Uterus (tissue), 4 donors: Measurements from ENCODE around the gene DNAJB12. TPM values are rescaled to one million over a fixed set of nuclear protein-coding genes. Genes with fewer than 3 reads are reported as not detected.

Experiments
- DNase-seq, 2 donors: peaks; one replicate each; pipeline ENCODE4 v3.0.0-alpha.2; 2019 to 2020
- H3K27ac ChIP-seq, 2 donors: fragments of 200-600 bp; sonication (generic); 1 replicate in 1 of 2; 2 replicates in 1 of 2; pipeline ENCODE4 v1.5.1; 2016 to 2018
- H3K27me3 ChIP-seq, 2 donors: fragments of 200-600 bp; sonication (generic); one replicate each; pipeline ENCODE4 v1.5.1; 2018 to 2019; ENCODE audit warnings: control low read depth in 1 of 2
- H3K36me3 ChIP-seq, 2 donors: fragments of 200-600 bp; sonication (generic); one replicate each; pipeline ENCODE4 v1.5.1; 2019; ENCODE audit warnings: control low read depth in 1 of 2
- H3K4me1 ChIP-seq, 2 donors: fragments of 200-600 bp; sonication (generic); one replicate each; pipeline ENCODE4 v1.5.1; 2018 to 2019; ENCODE audit warnings: control low read depth in 1 of 2
- H3K4me3 ChIP-seq, 2 donors: fragments of 200-600 bp; sonication (generic); 1 replicate in 1 of 2; 2 replicates in 1 of 2; pipeline ENCODE4 v1.5.1; 2018 to 2019; ENCODE audit warnings: mild to moderate bottlenecking in 1 of 2
- H3K9me3 ChIP-seq, 2 donors: fragments of 200-600 bp; sonication (generic); one replicate each; pipeline ENCODE4 v1.5.1; 2019; ENCODE audit warnings: control low read depth in 1 of 2
- CTCF ChIP-seq, 4 experiments: fragments of 200-600 bp in 2 of 4; fragments of 450-650 bp in 2 of 4; sonication (generic) in 2 of 4; IDR thresholded peaks; one replicate each; pipeline ENCODE4 v1.5.1; 2016 to 2019; ENCODE audit warnings: antibody characterized with exemption in 4 of 4, mild to moderate bottlenecking in 2 of 4, moderate library complexity in 1 of 4
- POLR2A ChIP-seq, 2 donors: fragments of 450-650 bp; IDR thresholded peaks; one replicate each; pipeline ENCODE4 v1.6.1; 2016; ENCODE audit warnings: antibody characterized with exemption in 2 of 2, mild to moderate bottlenecking in 1 of 2, moderate library complexity in 1 of 2
- intact Hi-C: fragments of 100-400 bp; cut with DNase I; formaldehyde crosslinking; loops from one replicate; pipeline ENCODE4 v1.15.1; 2023; ENCODE audit warnings: low total_unique reads
- total RNA-seq, 4 donors: library from RNA; depleted of rRNA in 3 of 4; stranded (reverse); fragments of >200 nt in 3 of 4; gene quantifications; one replicate each; pipeline versions ENCODE4 v1.1.0 to v1.2.4, GENCODE V29; 2014 to 2023
- donor health status: DM: yes; HTN: yes; CAD: no.

Gene DNAJB12
- total RNA-seq, 4 donors from 2014 or later = 18.4 to 34.8 (median 22.7) TPM

GRCh38 chr10:72295330-72295910 lies 59.3 kb downstream of the DNAJB12 start:
- H3K4me1 ChIP-seq = peaks cover 0 to 3% of the 10 kb centered on the region in 2 donors
- no peak for DNase-seq
- no peak overlapping the region for H3K4me3 ChIP-seq
- H3K27ac ChIP-seq = no peak overlapping the region
- H3K27me3 ChIP-seq = no peaks in the 10 kb centered on the region
- intact Hi-C loops = no loop called here
- no peaks in the 10 kb centered on the region for H3K36me3 ChIP-seq
- H3K9me3 ChIP-seq = no peaks in the 10 kb centered on the region
- TF ChIP-seq POLR2A (IDR thresholded peaks at IDR 0.05) (no peak), CTCF (IDR thresholded peaks at IDR 0.05) (no peak)

- Histone ChIP-seq H3K9me3 (no peaks in the 10 kb centered on the region), H3K27ac (no peak overlapping the region), H3K4me3 (no peak overlapping the region), H3K36me3 (no peaks in the 10 kb centered on the region), H3K4me1 (peaks cover 0 to under 1% of the 10 kb centered on the region in 2 donors), H3K27me3 (no peaks in the 10 kb centered on the region)
- intact Hi-C loops = no loop called here
- no peak for DNase-seq
- TF ChIP-seq CTCF (IDR thresholded peaks at IDR 0.05) (no peak), POLR2A (IDR thresholded peaks at IDR 0.05) (no peak)
These were observed 62.5 kb downstream of the DNAJB12 start for GRCh38 chr10:72292223-72292691.

- Histone ChIP-seq H3K4me3 (no peak overlapping the region), H3K27ac (no peak overlapping the region), H3K27me3 (no peaks in the 10 kb centered on the region), H3K4me1 (no peaks in the 10 kb centered on the region), H3K36me3 (no peaks in the 10 kb centered on the region), H3K9me3 (no peaks in the 10 kb centered on the region)
- intact Hi-C loops = no loop called here
- no peak for DNase-seq
- TF ChIP-seq POLR2A (IDR thresholded peaks at IDR 0.05) = no peak
- TF ChIP-seq CTCF (IDR thresholded peaks at IDR 0.05) = no peak
These were observed 63.6 kb downstream of the DNAJB12 start for GRCh38 chr10:72291019-72291532.

- H3K27me3 ChIP-seq = no peaks in the 10 kb centered on the region
- no peak for TF ChIP-seq CTCF (IDR thresholded peaks at IDR 0.05)
- TF ChIP-seq POLR2A (IDR thresholded peaks at IDR 0.05) = no peak
- no peak for DNase-seq
- intact Hi-C loops = no loop called here
- H3K9me3 ChIP-seq = no peaks in the 10 kb centered on the region
- H3K36me3 ChIP-seq = no peaks in the 10 kb centered on the region
- H3K4me3 ChIP-seq = no peak overlapping the region
- H3K4me1 ChIP-seq = no peaks in the 10 kb centered on the region
- no peak overlapping the region for H3K27ac ChIP-seq
These were observed 68.7 kb downstream of the DNAJB12 start for GRCh38 chr10:72285972-72286521.

- Histone ChIP-seq H3K4me3 (no peak overlapping the region), H3K4me1 (no peaks in the 10 kb centered on the region), H3K27ac (no peak overlapping the region), H3K27me3 (no peaks in the 10 kb centered on the region), H3K9me3 (no peaks in the 10 kb centered on the region), H3K36me3 (no peaks in the 10 kb centered on the region)
- intact Hi-C loops = no loop called here
- no peak for DNase-seq
- TF ChIP-seq CTCF (IDR thresholded peaks at IDR 0.05) (no peak), POLR2A (IDR thresholded peaks at IDR 0.05) (no peak)
These were observed 71.6 kb downstream of the DNAJB12 start for GRCh38 chr10:72283131-72283530.
